ENCODE data around the gene MED26. TPM values are rescaled to one million over a fixed set of nuclear protein-coding genes. Genes with fewer than 3 reads are reported as not detected.
A peak's percentile ranks its signal among the peaks of the same experiment; 100 is the strongest.

The MED26 gene
- total RNA-seq, 1 experiment from 2014 or later = 8.8 TPM

DNA sequence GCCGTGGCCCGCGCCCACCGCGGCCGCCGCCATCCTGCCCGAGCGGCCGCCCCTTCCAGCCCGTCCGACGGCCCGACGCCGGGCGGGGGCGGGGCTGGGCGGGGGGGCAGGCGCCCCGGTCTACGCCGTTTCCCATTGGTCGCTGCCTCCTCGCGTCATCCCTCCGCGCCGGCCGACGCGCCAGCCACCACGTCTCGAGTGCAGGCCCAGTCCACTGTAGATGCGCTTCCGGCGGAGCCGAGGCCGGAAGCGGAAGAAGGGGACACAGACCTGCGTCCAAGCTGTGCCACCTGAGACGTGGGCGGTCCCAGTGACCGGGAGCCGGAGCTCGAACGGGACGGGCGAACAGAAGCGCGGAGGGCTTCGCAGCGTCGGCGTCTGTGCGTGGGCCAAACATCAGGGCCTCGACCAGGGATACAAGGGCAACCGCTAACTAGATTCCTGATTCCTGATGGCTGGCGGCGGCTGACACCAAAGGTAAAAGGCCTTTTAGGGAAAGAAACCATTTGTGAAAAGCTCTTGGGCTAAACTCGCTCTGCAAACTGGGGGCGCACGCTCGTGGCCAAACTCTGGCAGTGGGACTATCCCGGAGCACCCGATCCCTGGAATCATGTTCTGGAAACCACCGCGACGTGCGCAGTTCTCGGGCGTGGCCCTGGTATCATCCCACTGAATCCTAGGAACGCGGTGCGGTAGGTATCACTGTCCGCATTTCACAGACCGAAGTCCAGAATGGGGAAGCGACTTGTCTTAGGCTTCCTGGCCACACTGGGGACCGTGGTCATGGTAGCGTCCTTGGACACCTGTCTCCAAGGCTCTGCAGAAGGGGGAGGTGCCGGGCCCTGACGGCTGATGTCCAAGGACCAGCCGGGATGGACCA lies 55.4 kb downstream of the MED26 start, which contains the start of gene SLC35E1:
TSS of gene SLC35E1 (minus strand) at position 84 of the 880 bp plus-strand sequence. CDS start at position 33, 51 bp downstream.
- peak within 1 kb of the TSS; percentile 93 to 94 for H3K4me3 ChIP-seq (ENCODE audit: low read depth in 2 of 2, low read length in 2 of 2)
- TF ChIP-seq, protein P1, sequence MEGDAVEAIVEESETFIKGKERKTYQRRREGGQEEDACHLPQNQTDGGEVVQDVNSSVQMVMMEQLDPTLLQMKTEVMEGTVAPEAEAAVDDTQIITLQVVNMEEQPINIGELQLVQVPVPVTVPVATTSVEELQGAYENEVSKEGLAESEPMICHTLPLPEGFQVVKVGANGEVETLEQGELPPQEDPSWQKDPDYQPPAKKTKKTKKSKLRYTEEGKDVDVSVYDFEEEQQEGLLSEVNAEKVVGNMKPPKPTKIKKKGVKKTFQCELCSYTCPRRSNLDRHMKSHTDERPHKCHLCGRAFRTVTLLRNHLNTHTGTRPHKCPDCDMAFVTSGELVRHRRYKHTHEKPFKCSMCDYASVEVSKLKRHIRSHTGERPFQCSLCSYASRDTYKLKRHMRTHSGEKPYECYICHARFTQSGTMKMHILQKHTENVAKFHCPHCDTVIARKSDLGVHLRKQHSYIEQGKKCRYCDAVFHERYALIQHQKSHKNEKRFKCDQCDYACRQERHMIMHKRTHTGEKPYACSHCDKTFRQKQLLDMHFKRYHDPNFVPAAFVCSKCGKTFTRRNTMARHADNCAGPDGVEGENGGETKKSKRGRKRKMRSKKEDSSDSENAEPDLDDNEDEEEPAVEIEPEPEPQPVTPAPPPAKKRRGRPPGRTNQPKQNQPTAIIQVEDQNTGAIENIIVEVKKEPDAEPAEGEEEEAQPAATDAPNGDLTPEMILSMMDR (IDR thresholded peaks at IDR 0.05) = no peak
- TF ChIP-seq SIN3A (IDR thresholded peaks at IDR 0.05; ENCODE audit: borderline replicate concordance, insufficient read depth, low read depth, low read length) (peak; percentile 27; the same call in 1 of the 2 replicates), POLR2AphosphoS5 (IDR thresholded peaks at IDR 0.05; ENCODE audit: low read depth, low read length) (peak; percentile 78), REST (IDR thresholded peaks at IDR 0.05; ENCODE audit: insufficient read depth in 1 of 2, low read depth in 2 of 2, low read length in 1 of 2) (peak in 1 of 2 experiments; percentile 69; a peak in 1 of 4 replicates)
- in situ Hi-C loops (cut with HindIII; ENCODE audit: low pct_unique_long_range_greater_than_20kb, low sequenced_read_pairs) (no loop called here), intact Hi-C loops (cut with micrococcal nuclease; ENCODE audit: unreplicated experiment) (no loop called here)
- H3K27ac ChIP-seq (ENCODE audit: low read length) = peak within 1 kb of the TSS; percentile 87
- peaks cover 4% of the 10 kb centered on the region; the same call in 1 of the 2 replicates for H3K36me3 ChIP-seq (ENCODE audit: control insufficient read depth, insufficient read depth, low read length)
- TSS peak; percentile 86 for BruUV-seq (replicated peaks)
- H3K27me3 ChIP-seq (ENCODE audit: control insufficient read depth, insufficient read depth, low read length) = no peaks in the 10 kb centered on the region
- ChIA-PET POLR2A (no interaction called here), CTCF (no interaction called here)
- peaks cover 8% of the 10 kb centered on the region for H3K4me1 ChIP-seq (ENCODE audit: control insufficient read depth, insufficient read depth, low read length)
- ATAC-seq = peak; percentile 98
- DNase-seq (ENCODE audit: low read depth, low spot score) = peak; percentile 61
- no peaks in the 10 kb centered on the region for H3K9me3 ChIP-seq (ENCODE audit: control insufficient read depth, insufficient read depth, low read depth, low read length)

GRCh38 chr19:16571822-16572331 lies 56.1 kb downstream of the MED26 start:
- H3K4me1 ChIP-seq (ENCODE audit: control insufficient read depth, insufficient read depth, low read length) = peaks cover 8% of the 10 kb centered on the region
- H3K36me3 ChIP-seq (ENCODE audit: control insufficient read depth, insufficient read depth, low read length) = peaks cover 4% of the 10 kb centered on the region; the same call in 1 of the 2 replicates
- no peaks in the 10 kb centered on the region for H3K9me3 ChIP-seq (ENCODE audit: control insufficient read depth, insufficient read depth, low read depth, low read length)
- ATAC-seq (peak; percentile 38), DNase-seq (ENCODE audit: low read depth, low spot score) (no peak)
- BruUV-seq (replicated peaks) = no TSS peak
- POLR2A ChIA-PET = no interaction called here
- peak overlapping the region; percentile 77 for H3K27ac ChIP-seq (ENCODE audit: low read length)
- in situ Hi-C loops (cut with HindIII; ENCODE audit: low pct_unique_long_range_greater_than_20kb, low sequenced_read_pairs) (no loop called here), intact Hi-C loops (cut with micrococcal nuclease; ENCODE audit: unreplicated experiment) (no loop called here)
- peak overlapping the region; percentile 77 to 93 for H3K4me3 ChIP-seq (ENCODE audit: low read depth in 2 of 2, low read length in 2 of 2)
- CTCF ChIA-PET = no interaction called here
- TF ChIP-seq TCF7L2 (IDR thresholded peaks at IDR 0.05; ENCODE audit: low read depth, low read length) (no peak), SIN3A (IDR thresholded peaks at IDR 0.05; ENCODE audit: borderline replicate concordance, insufficient read depth, low read depth, low read length) (peak; percentile 38; the same call in 1 of the 2 replicates)
- no peaks in the 10 kb centered on the region for H3K27me3 ChIP-seq (ENCODE audit: control insufficient read depth, insufficient read depth, low read length)

All from Panc1 (cell line).